Caco-2 (cell line): ENCODE results near the gene POLR1A. TPM values are rescaled to one million over a fixed set of nuclear protein-coding genes. Genes with fewer than 3 reads are reported as not detected.

Source experiments
- BruUV-seq: library from RNA; stranded (reverse); fragments of 400-500 nt; replicated peaks from 2 replicates; lab custom pipeline; 2021; lab: Mats Ljungman, UMichigan
- CTCF ChIA-PET: fragments of 300-600 bp; sonication (Branson Sonifier 250); formaldehyde crosslinking; loops from one replicate; lab custom pipeline; 2022; ENCODE audit warnings: antibody characterized with exemption; lab: Charles Lee
- POLR2A ChIA-PET: fragments of 300-600 bp; sonication (Branson Sonifier 250); formaldehyde crosslinking; loops from one replicate; lab custom pipeline; 2022; ENCODE audit warnings: antibody characterized with exemption; lab: Charles Lee
- DNase-seq, 2 experiments: peaks; one replicate each; pipeline versions ENCODE4 v3.0.0 to v3.0.0-alpha.2; 2020 to 2022
- H3K27me3 ChIP-seq: replicated peaks from 2 replicates; pipeline ENCODE4 v1.6.0; 2011; ENCODE audit warnings: low read length; ENCODE audit not compliant: control insufficient read depth, insufficient read depth
- H3K36me3 ChIP-seq: 2 replicates; pipeline ENCODE4 v1.5.1; 2011; ENCODE audit warnings: low read length; ENCODE audit not compliant: control insufficient read depth, insufficient read depth
- H3K4me1 ChIP-seq: fragments of 250-450 bp; sonication (Bioruptor Pico); 2 replicates; pipeline ENCODE4 v1.5.1; 2020; ENCODE audit warnings: mild to moderate bottlenecking
- H3K4me3 ChIP-seq: 2 replicates; pipeline ENCODE4 v1.5.1; 2011; ENCODE audit warnings: low read depth, mild to moderate bottlenecking, control low read depth, low read length
- H3K9me3 ChIP-seq: fragments of 250-450 bp; sonication (Bioruptor Pico); 2 replicates; pipeline ENCODE4 v1.5.1; 2020; ENCODE audit warnings: mild to moderate bottlenecking, moderate library complexity
- H3K27ac Mint-ChIP-seq: one replicate; pipeline ENCODE4 v1.8.0; 2022; ENCODE audit warnings: mixed read lengths; ENCODE audit not compliant: unreplicated experiment
- H3K27me3 Mint-ChIP-seq: one replicate; pipeline ENCODE4 v1.8.0; 2022; ENCODE audit warnings: mixed read lengths; ENCODE audit not compliant: insufficient read depth, unreplicated experiment
- H3K36me3 Mint-ChIP-seq: one replicate; pipeline ENCODE4 v1.8.0; 2022; ENCODE audit warnings: mild to moderate bottlenecking, mixed read lengths; ENCODE audit not compliant: insufficient read depth, unreplicated experiment
- H3K4me1 Mint-ChIP-seq: one replicate; pipeline ENCODE4 v1.8.0; 2022; ENCODE audit warnings: low read depth, mixed read lengths; ENCODE audit not compliant: unreplicated experiment
- H3K4me3 Mint-ChIP-seq: one replicate; pipeline ENCODE4 v1.8.0; 2022; ENCODE audit warnings: mild to moderate bottlenecking, moderate library complexity, mixed read lengths; ENCODE audit not compliant: unreplicated experiment
- H3K9me3 Mint-ChIP-seq: one replicate; pipeline ENCODE4 v1.8.0; 2022; ENCODE audit warnings: mixed read lengths; ENCODE audit not compliant: unreplicated experiment
- intact Hi-C: fragments of 100-400 bp; cut with micrococcal nuclease; formaldehyde crosslinking; loops from one replicate; pipeline ENCODE4 v1.10.0; 2022; ENCODE audit not compliant: unreplicated experiment
- total RNA-seq: library from RNA; stranded (reverse); gene quantifications from 2 replicates; pipeline ENCODE4 v1.2.3, GENCODE V29; 2022
- TF ChIP-seq, protein P1 (sequence below), 2 experiments: fragments of 200-600 bp in 1 of 2; IDR thresholded peaks; 1 replicate in 1 of 2; 2 replicates in 1 of 2; pipeline versions ENCODE4 v1.5.1 to v1.8.0; 2011 to 2022; ENCODE audit warnings: antibody characterized with exemption in 1 of 2, control low read depth in 1 of 2, inconsistent platforms in 1 of 2, low read depth in 1 of 2, low read length in 1 of 2, mild to moderate bottlenecking in 1 of 2, moderate library complexity in 1 of 2; ENCODE audit not compliant: insufficient read depth in 1 of 2, severe bottlenecking in 1 of 2, unreplicated experiment in 1 of 2

POLR1A gene
- total RNA-seq, 1 experiment from 2014 or later = 73.8 TPM

DNA sequence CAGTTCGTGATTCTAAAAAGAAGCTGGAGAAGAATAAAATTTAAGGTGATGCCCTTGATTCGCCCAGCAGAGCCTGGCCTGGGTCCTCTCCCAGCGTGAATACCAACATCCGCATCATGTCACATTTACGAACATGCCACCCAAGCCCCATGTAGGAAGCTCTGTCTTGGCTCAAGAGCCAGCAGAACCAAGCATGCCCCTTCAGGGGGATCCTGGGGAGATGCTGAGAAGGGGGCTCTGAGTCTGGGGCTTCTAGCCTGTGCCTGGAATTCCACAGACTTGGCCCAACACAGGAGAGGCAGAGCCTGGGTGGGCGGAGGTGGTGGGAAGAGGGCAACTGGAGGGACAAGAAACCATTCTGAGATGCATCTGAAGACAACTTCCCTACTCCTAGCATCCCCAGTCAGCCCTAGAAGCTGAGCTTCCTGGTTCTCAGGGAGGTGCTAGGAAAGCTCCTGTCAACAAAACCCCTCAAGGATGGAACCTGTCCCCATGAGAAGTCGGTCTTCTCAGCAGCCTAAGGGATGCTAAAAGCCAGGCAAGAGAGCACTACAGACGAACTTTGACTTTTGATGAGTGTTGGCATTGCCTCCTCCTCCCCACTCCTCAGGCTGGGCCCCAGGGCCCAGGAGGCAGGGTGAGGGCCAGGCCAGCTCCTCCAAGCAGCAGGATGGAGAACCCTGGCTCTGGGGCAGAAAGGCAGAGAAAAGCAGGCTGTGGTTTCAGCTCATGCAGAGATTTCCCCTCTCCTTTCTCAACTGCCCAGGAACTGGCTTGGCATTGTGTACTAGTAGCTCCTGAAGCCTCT is 57.9 kb downstream of the POLR1A start:
- no peaks in the 10 kb centered on the region for H3K4me1 Mint-ChIP-seq
- H3K27ac Mint-ChIP-seq = no peak overlapping the region
- H3K4me3 ChIP-seq = no peak overlapping the region
- TF ChIP-seq, protein P1, sequence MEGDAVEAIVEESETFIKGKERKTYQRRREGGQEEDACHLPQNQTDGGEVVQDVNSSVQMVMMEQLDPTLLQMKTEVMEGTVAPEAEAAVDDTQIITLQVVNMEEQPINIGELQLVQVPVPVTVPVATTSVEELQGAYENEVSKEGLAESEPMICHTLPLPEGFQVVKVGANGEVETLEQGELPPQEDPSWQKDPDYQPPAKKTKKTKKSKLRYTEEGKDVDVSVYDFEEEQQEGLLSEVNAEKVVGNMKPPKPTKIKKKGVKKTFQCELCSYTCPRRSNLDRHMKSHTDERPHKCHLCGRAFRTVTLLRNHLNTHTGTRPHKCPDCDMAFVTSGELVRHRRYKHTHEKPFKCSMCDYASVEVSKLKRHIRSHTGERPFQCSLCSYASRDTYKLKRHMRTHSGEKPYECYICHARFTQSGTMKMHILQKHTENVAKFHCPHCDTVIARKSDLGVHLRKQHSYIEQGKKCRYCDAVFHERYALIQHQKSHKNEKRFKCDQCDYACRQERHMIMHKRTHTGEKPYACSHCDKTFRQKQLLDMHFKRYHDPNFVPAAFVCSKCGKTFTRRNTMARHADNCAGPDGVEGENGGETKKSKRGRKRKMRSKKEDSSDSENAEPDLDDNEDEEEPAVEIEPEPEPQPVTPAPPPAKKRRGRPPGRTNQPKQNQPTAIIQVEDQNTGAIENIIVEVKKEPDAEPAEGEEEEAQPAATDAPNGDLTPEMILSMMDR (IDR thresholded peaks at IDR 0.05; ENCODE audit: insufficient read depth in 1 of 2, low read depth in 1 of 2, low read length in 1 of 2, severe bottlenecking in 1 of 2, unreplicated experiment in 1 of 2) = no peak
- no peaks in the 10 kb centered on the region for H3K27me3 Mint-ChIP-seq
- H3K9me3 Mint-ChIP-seq = no peaks in the 10 kb centered on the region
- POLR2A ChIA-PET = no interaction called here
- peaks cover 69% of the 10 kb centered on the region for H3K36me3 Mint-ChIP-seq
- H3K27me3 ChIP-seq = no peaks in the 10 kb centered on the region
- intact Hi-C loops = no loop called here
- peaks cover 7% of the 10 kb centered on the region for H3K36me3 ChIP-seq
- H3K4me3 Mint-ChIP-seq = no peak overlapping the region
- CTCF ChIA-PET = no interaction called here
- DNase-seq = peak in 1 of 2 experiments; percentile 14
- H3K9me3 ChIP-seq = no peaks in the 10 kb centered on the region
- no peaks in the 10 kb centered on the region for H3K4me1 ChIP-seq
- no TSS peak for BruUV-seq

DNA sequence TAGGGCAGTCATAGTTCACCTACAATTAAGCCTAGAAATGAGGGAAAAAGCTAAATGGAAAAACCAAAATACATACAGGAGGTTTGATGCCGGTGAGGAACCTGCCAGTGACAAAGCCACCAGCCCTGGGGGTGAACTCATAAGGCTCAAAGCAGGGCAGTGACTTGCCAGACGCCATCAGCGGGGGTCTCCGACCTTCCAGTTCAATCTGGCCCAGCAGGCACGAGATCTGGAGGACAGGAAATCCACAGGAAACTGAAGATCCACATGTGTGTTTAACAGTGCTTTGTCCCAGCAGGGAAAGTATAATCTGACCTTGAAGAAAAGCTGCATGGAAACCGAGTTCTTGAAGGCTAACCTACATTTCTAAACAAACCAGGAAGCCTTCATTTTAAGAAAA is 60.1 kb downstream of the POLR1A start:
- BruUV-seq = no TSS peak
- Mint-ChIP-seq H3K27me3 (no peaks in the 10 kb centered on the region), H3K9me3 (no peaks in the 10 kb centered on the region), H3K4me3 (no peak overlapping the region), H3K27ac (no peak overlapping the region), H3K4me1 (no peaks in the 10 kb centered on the region), H3K36me3 (peaks cover 73% of the 10 kb centered on the region)
- Histone ChIP-seq H3K27me3 (no peaks in the 10 kb centered on the region), H3K4me3 (no peak overlapping the region), H3K9me3 (no peaks in the 10 kb centered on the region), H3K4me1 (no peaks in the 10 kb centered on the region), H3K36me3 (peaks cover 5% of the 10 kb centered on the region)
- ChIA-PET CTCF (no interaction called here), POLR2A (no interaction called here)
- DNase-seq = no peak
- TF ChIP-seq, protein P1 (IDR thresholded peaks at IDR 0.05; ENCODE audit: insufficient read depth in 1 of 2, low read depth in 1 of 2, low read length in 1 of 2, severe bottlenecking in 1 of 2, unreplicated experiment in 1 of 2) = no peak
- intact Hi-C loops = no loop called here

DNA sequence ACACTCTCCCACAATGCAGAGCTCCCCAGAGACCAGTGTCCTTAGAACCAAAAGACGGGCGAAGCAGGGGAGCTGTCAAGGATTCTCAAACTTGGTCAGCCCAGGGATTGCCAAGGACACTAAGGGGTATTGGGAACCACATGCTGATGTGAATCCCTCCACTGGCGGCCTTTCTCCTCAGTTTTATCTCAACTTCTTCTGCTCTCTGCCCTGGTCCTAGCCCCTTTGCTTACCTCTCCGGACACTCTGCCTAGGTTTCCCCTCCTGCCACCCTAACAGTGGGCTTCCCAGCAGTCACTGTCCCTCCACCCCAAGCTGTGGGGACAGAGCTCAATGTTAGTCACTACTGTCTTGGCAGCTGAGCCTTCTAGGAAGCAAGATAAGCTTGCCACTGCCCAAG is 61.1 kb downstream of the POLR1A start:
- H3K27ac Mint-ChIP-seq = peak overlapping the region; percentile 25
- CTCF ChIA-PET = no interaction called here

More for the DNA sequence above, 61.1 kb downstream of the POLR1A start:
- TF ChIP-seq, protein P1 (IDR thresholded peaks at IDR 0.05; ENCODE audit: insufficient read depth in 1 of 2, low read depth in 1 of 2, low read length in 1 of 2, severe bottlenecking in 1 of 2, unreplicated experiment in 1 of 2) = no peak
- H3K4me1 ChIP-seq = no peaks in the 10 kb centered on the region
- H3K9me3 ChIP-seq = no peaks in the 10 kb centered on the region
- DNase-seq = peak in 1 of 2 experiments; percentile 18
- intact Hi-C loops = no loop called here
- Mint-ChIP-seq H3K4me1 (no peaks in the 10 kb centered on the region), H3K9me3 (no peaks in the 10 kb centered on the region), H3K27me3 (no peaks in the 10 kb centered on the region), H3K4me3 (no peak overlapping the region), H3K36me3 (peaks cover 76% of the 10 kb centered on the region)
- POLR2A ChIA-PET = no interaction called here
- no TSS peak for BruUV-seq
- H3K4me3 ChIP-seq = no peak overlapping the region
- H3K36me3 ChIP-seq = peaks cover 4% of the 10 kb centered on the region
- no peaks in the 10 kb centered on the region for H3K27me3 ChIP-seq
